GM18502 (cell line): ENCODE data around the gene MYL7.

Experiments used
- ATAC-seq: cut with Tn5 transposase; IDR thresholded peaks from one replicate; pipeline ENCODE4 v1.9.1; 2021; ENCODE audit warnings: mild to moderate bottlenecking; ENCODE audit not compliant: unreplicated experiment, poor library complexity

MYL7 gene

GRCh38 chr7:44102846-44103565, 38.1 kb downstream of the MYL7 start:
- no peak for ATAC-seq

- ATAC-seq = no peak
These were observed 38.9 kb downstream of the MYL7 start for GRCh38 chr7:44101966-44102845.

- ATAC-seq = no peak
These were observed 39.7 kb downstream of the MYL7 start for GRCh38 chr7:44101303-44101965.

- no peak for ATAC-seq
These were observed 40.5 kb downstream of the MYL7 start for GRCh38 chr7:44100458-44101302.

GRCh38 chr7:44099669-44100068, 41.5 kb downstream of the MYL7 start:
- ATAC-seq = no peak

- no peak for ATAC-seq
These were observed 42.8 kb downstream of the MYL7 start for GRCh38 chr7:44098092-44099068.

- ATAC-seq = peak; percentile 75
These were observed 43.8 kb downstream of the MYL7 start for GRCh38 chr7:44097064-44097932.

GRCh38 chr7:44096326-44096881, 44.7 kb downstream of the MYL7 start:
- no peak for ATAC-seq

- no peak for ATAC-seq
These were observed 45.4 kb downstream of the MYL7 start for GRCh38 chr7:44095781-44096180.

GRCh38 chr7:44094883-44095592, 46.1 kb downstream of the MYL7 start:
- ATAC-seq = no peak

- no peak for ATAC-seq
These were observed 46.8 kb downstream of the MYL7 start for GRCh38 chr7:44094365-44094764.

- no peak for ATAC-seq
These were observed 48.0 kb downstream of the MYL7 start for GRCh38 chr7:44093102-44093641.
